HG03469 (cell line): ENCODE measurements around the gene MAP3K20.
A peak's percentile ranks its signal among the peaks of the same experiment; 100 is the strongest.
"Not testable (repeated sequence)": the region's sequence is repeated elsewhere in the genome, so short reads cannot be mapped to it uniquely, and the experiment has no call there.

Experiments
- ATAC-seq: cut with Tn5 transposase; IDR thresholded peaks from one replicate; pipeline ENCODE4 v1.9.1; 2021; ENCODE audit warnings: mild to moderate bottlenecking, moderate library complexity, moderate number of reproducible peaks; ENCODE audit not compliant: unreplicated experiment

The MAP3K20 gene

GRCh38 chr2:173264151-173264550 is 188.5 kb downstream of the MAP3K20 start:
- no peak for ATAC-seq

DNA sequence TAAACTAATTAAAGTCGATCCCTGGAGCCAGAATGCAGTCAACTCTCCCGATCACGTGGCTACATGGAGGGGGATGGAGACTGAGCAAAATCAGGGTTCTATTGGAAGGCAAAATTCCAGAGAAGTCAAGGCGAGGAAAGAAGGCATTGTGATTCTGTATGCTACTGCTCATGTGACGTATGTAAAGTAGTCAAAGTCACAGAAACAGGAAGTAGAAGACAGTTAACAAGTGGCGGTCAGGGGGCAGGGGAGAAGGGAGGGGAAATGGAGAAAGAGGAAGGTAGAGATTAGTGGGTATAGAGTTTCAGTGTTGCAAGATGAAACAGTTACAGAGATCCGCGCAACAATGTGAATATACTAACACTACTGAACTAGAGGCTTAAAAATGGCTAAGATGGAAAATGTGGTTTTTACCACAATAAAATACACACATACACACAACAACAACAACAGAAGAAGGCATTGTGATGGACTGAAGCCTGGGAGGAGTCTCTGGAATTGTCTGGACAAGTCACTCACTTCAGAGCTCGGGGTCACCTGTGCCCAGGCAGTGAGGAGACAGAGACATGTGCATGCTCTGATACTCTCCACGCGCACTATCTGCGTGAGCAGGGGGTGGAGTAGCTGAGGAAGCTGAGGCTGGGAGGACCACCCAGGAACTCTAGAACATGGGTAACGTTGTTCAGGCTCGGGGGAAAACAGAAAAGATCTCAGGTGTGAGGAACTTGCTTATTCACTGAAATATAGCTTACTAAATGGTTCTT is 189.1 kb downstream of the MAP3K20 start:
- ATAC-seq: peak; percentile 89

DNA sequence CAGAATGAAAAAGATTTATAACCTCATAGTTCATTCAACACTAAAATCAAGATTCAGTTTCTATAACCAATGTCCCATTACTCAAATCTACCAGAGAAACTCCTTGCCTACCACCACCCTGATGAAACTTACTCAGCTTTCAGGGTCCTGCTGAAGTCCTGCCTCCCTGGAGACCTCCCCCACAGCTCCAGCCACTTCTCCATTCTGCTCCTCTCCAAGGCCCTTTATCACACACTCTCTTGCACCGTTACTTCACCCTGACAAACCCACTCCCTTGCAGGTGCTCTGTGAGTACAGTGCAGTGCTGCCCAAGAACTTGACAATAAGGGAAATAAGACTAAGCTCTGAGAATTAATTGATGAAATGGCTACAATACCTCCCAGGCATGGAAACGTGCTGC is 195.5 kb downstream of the MAP3K20 start:
- ATAC-seq: no peak

- ATAC-seq: no peak
Observed at GRCh38 chr2:173271825-173272224, 196.2 kb downstream of the MAP3K20 start.

GRCh38 chr2:173272849-173273248 is 197.2 kb downstream of the MAP3K20 start:
- ATAC-seq: no peak

DNA sequence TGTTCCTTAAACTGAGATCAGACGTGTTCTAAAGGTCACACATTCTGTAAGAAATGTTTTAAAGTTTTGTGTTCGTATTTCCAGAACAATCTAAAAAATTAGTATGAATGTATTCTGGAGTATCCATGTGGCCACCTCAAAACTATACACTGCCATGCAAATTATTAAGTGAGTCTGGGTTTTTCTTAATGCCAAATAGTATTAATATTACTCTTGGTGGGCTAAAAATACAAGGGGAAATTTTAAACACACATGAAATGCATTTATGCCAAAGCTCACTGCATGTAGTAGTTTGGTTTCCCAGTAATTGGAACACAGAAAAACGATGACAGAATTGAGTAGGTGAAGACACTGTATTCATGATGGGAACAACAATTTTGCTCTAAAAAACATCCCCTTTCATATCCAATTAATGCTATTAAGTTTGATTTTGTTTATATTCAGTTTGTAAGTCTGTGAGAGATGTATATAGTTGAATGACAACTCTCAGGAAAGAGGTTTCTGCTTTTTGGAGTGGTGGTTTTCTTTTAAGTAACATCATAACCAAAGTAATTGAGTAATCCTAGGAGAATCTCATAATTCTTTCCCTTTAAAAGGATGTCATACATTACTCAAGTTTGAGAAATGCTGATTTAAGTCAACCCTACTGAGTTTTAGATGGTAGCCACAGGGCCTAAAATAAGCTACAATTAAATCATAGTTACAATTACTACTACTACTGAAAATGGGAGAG is 203.3 kb downstream of the MAP3K20 start:
- no peak for ATAC-seq

- no peak for ATAC-seq
Observed at GRCh38 chr2:173279527-173279868, 203.9 kb downstream of the MAP3K20 start.

- no peak for ATAC-seq
Observed at GRCh38 chr2:173280853-173281252, 205.2 kb downstream of the MAP3K20 start.

GRCh38 chr2:173281898-173282297 is 206.3 kb downstream of the MAP3K20 start:
- ATAC-seq: not testable (repeated sequence)

GRCh38 chr2:173282795-173283545 is 207.3 kb downstream of the MAP3K20 start:
- no peak for ATAC-seq

DNA sequence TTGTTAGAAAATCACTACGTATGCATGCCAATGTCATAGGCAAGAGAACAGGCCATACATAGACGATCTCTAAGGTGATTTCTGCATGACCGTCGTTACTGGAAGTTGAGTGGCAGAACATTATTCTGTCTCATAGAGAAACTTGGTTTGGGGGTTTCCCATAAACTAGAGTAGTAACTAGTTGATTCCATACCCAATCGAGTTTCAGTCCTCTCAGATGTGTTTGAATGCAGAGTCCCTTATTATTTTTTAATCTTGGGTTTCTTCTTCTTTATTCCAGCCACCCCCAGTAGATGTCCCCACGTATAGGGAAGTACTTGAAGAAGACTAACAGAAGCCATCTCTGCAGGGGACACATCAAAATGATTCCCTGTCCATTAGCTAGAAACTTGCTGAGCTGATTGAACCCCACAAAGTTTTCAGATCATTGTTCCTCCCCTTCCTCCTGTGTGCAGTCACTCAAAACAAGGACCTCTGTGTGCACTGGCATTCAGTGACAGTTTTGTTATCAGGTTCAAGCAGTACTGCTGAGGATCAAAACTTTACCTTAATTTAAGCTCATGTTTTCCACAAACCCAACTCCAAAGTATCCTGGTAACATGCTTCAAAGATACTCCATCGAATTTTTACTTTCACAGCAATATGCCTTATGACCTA is 210.6 kb downstream of the MAP3K20 start:
- ATAC-seq: peak; percentile 69

- ATAC-seq: no peak
Observed at GRCh38 chr2:173287594-173287993, 211.9 kb downstream of the MAP3K20 start.

GRCh38 chr2:173288561-173288960 is 212.9 kb downstream of the MAP3K20 start:
- ATAC-seq: no peak

DNA sequence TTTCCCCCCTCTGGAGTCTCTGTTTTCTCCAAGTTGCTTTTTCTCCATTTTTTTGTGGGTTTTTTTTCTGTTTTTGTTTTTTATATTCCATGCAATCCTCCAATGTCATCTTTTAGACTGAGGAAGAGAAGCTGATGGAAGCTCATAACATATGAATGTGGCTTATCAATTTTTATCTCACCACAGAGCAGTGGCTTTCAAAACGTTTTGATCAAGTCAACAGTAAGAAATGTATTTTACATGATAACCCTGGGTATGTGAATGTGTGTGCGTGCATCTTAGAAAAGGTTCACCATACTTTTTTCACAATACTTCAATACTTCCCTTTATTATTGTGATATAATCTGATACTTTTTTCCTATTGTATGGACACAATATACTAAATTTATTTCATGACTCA is 214.4 kb downstream of the MAP3K20 start:
- ATAC-seq: no peak

GRCh38 chr2:173290518-173290917 is 214.9 kb downstream of the MAP3K20 start:
- ATAC-seq: no peak

DNA sequence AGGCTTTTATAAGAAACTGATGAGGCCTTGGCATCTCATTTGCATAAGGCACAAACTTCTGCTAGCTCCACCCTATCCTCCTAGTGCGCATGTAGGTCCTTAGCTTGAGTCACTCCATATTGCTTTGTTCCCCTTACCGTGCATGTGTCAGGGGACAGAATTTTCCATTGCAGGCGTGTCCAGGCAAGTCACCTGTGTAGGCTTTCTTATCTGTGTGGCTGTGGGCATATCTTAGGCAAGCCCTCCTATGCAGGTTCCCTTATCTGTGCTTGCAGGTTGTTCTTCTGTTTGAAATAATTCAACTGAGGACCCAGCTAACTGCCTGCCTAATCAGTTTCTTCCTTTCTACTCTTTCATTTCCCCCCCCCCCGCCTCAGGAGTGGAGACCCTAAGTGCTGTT is 215.8 kb downstream of the MAP3K20 start:
- no peak for ATAC-seq

- ATAC-seq: no peak
Observed at GRCh38 chr2:173296235-173296634, 220.6 kb downstream of the MAP3K20 start.

DNA sequence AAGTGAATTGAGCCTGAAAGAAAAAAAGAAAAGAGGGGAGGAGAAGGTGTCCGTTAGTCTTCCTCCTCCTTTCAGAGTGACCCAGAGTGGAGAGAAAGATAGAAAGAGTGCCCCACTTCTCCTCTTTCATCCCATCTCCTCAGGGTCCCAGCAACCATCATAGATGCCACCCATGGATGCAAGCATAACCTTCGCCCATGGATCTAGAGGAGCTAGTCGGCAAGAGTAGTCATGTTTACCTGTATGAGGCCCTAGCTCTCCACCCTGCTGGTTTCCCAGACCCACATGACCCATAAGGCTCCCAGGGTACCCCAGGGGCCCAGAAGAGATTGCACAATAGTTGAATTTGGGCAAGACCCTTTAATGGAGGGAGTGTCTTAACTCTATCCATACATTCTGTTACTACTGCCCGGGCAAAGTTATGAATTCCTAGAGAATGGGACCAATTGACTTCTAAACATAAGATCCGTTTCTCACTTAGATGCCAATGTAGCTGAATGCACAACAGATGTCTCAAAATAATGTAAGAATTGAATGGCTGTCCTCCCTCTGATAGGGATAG is 223.0 kb downstream of the MAP3K20 start:
- no peak for ATAC-seq

DNA sequence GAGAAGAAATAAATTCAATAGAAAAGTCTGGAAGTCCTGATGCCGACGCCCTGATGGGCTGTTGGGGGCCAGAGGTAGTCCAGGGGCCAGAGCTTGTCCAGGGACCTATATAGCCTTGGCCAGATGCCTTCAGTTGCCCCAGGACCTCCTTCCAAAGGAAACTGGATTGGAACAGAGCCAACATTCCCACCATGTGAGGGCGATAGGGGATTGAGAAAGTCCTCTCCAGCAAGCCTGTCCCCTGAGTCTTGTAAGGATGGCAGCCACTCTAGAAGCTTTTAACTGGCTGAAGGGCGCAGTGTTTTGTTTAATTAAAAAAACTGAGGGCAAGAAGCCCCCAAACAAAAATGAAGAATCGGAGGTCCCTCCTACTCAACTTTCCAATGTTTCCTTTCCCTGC is 224.1 kb downstream of the MAP3K20 start:
- ATAC-seq: no peak

- no peak for ATAC-seq
Observed at GRCh38 chr2:173300458-173300857, 224.8 kb downstream of the MAP3K20 start.

DNA sequence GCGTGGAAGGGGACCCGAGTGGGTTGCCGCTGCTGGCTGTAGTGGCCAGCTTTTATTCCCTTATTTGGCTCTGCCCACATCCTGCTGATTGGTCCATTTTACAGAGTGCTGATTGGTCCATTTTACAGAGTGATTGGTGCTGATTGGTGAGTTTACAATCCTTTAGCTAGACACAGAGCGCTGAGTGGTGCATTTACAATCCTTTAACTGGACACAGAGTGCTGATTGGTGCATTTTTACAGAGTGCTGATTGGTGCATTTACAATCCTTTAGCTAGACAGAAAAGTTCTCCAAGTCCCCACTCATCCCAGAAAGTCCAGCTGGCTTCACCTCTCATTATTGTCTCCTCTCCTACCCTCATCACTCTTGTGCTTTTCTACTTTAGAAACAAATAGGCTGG is 225.9 kb downstream of the MAP3K20 start:
- not testable (repeated sequence) for ATAC-seq
